Rectal smooth muscle tissue (tissue), 1 donor: ENCODE results near the gene SHKBP1.

Experiments used
- H3K27ac ChIP-seq: one replicate; pipeline ENCODE4 v1.7.0; 2013; ENCODE audit warnings: low read depth, low read length, inconsistent platforms
- H3K27me3 ChIP-seq: one replicate; pipeline ENCODE4 v1.7.0; 2013; ENCODE audit warnings: low read length; ENCODE audit not compliant: control insufficient read depth, insufficient read depth
- H3K36me3 ChIP-seq: one replicate; pipeline ENCODE4 v1.7.0; 2013; ENCODE audit warnings: low read length; ENCODE audit not compliant: control insufficient read depth, insufficient read depth
- H3K4me1 ChIP-seq: one replicate; pipeline ENCODE4 v1.7.0; 2013; ENCODE audit warnings: low read length; ENCODE audit not compliant: control insufficient read depth, insufficient read depth
- H3K4me3 ChIP-seq: one replicate; pipeline ENCODE4 v1.7.0; 2013; ENCODE audit warnings: low read length
- H3K9ac ChIP-seq: one replicate; pipeline ENCODE4 v1.7.0; 2013; ENCODE audit warnings: low read length

SHKBP1 gene

GRCh38 chr19:40580619-40581018 lies 3.9 kb downstream of the SHKBP1 start:
- Histone ChIP-seq H3K4me1 (peaks cover 3% of the 10 kb centered on the region), H3K36me3 (peaks cover 21% of the 10 kb centered on the region), H3K9ac (no peak overlapping the region), H3K4me3 (no peak overlapping the region), H3K27ac (no peak overlapping the region), H3K27me3 (no peaks in the 10 kb centered on the region)

- Histone ChIP-seq H3K27ac (no peak overlapping the region), H3K36me3 (peaks cover 23% of the 10 kb centered on the region), H3K4me3 (no peak overlapping the region)
Measured at GRCh38 chr19:40581531-40581930, 4.9 kb downstream of the SHKBP1 start.

GRCh38 chr19:40582467-40582866 lies 5.8 kb downstream of the SHKBP1 start:
- H3K36me3 ChIP-seq = peaks cover 25% of the 10 kb centered on the region
- no peak overlapping the region for H3K4me3 ChIP-seq
- H3K27ac ChIP-seq = no peak overlapping the region
- H3K9ac ChIP-seq = no peak overlapping the region
- H3K27me3 ChIP-seq = no peaks in the 10 kb centered on the region
- peaks cover under 1% of the 10 kb centered on the region for H3K4me1 ChIP-seq

More at GRCh38 chr19:40581531-40581930, 4.9 kb downstream of the SHKBP1 start:
- H3K4me1 ChIP-seq = peaks cover 3% of the 10 kb centered on the region
- no peak overlapping the region for H3K9ac ChIP-seq
- no peaks in the 10 kb centered on the region for H3K27me3 ChIP-seq

GRCh38 chr19:40583283-40583682 lies 6.6 kb downstream of the SHKBP1 start:
- Histone ChIP-seq H3K4me1 (no peaks in the 10 kb centered on the region), H3K27me3 (no peaks in the 10 kb centered on the region), H3K27ac (no peak overlapping the region), H3K4me3 (no peak overlapping the region), H3K36me3 (peaks cover 27% of the 10 kb centered on the region), H3K9ac (no peak overlapping the region)

- H3K4me1 ChIP-seq = no peaks in the 10 kb centered on the region
- no peak overlapping the region for H3K9ac ChIP-seq
- no peaks in the 10 kb centered on the region for H3K27me3 ChIP-seq
- no peak overlapping the region for H3K27ac ChIP-seq
- peaks cover 27% of the 10 kb centered on the region for H3K36me3 ChIP-seq
- no peak overlapping the region for H3K4me3 ChIP-seq
Measured at GRCh38 chr19:40584007-40584406, 7.3 kb downstream of the SHKBP1 start.

GRCh38 chr19:40585241-40585981 lies 8.7 kb downstream of the SHKBP1 start:
- Histone ChIP-seq H3K36me3 (peaks cover 21% of the 10 kb centered on the region), H3K4me3 (no peak overlapping the region), H3K27ac (no peak overlapping the region), H3K27me3 (no peaks in the 10 kb centered on the region), H3K4me1 (no peaks in the 10 kb centered on the region), H3K9ac (no peak overlapping the region)

- Histone ChIP-seq H3K4me1 (no peaks in the 10 kb centered on the region), H3K36me3 (peaks cover 18% of the 10 kb centered on the region), H3K4me3 (no peak overlapping the region), H3K9ac (no peak overlapping the region), H3K27ac (no peak overlapping the region), H3K27me3 (no peaks in the 10 kb centered on the region)
Measured at GRCh38 chr19:40585982-40586422, 9.3 kb downstream of the SHKBP1 start.

GRCh38 chr19:40586611-40587010 lies 9.9 kb downstream of the SHKBP1 start:
- Histone ChIP-seq H3K27me3 (no peaks in the 10 kb centered on the region), H3K27ac (no peak overlapping the region), H3K4me1 (no peaks in the 10 kb centered on the region), H3K36me3 (peaks cover 15% of the 10 kb centered on the region), H3K4me3 (no peak overlapping the region), H3K9ac (no peak overlapping the region)

- Histone ChIP-seq H3K27ac (no peak overlapping the region), H3K36me3 (peaks cover 9% of the 10 kb centered on the region), H3K9ac (no peak overlapping the region), H3K4me1 (no peaks in the 10 kb centered on the region), H3K27me3 (no peaks in the 10 kb centered on the region), H3K4me3 (no peak overlapping the region)
Measured at GRCh38 chr19:40588110-40588854, 11.6 kb downstream of the SHKBP1 start.

GRCh38 chr19:40588926-40589569 lies 12.4 kb downstream of the SHKBP1 start:
- Histone ChIP-seq H3K4me3 (no peak overlapping the region), H3K27me3 (no peaks in the 10 kb centered on the region), H3K4me1 (no peaks in the 10 kb centered on the region), H3K27ac (no peak overlapping the region), H3K9ac (no peak overlapping the region), H3K36me3 (peaks cover 6% of the 10 kb centered on the region)

GRCh38 chr19:40589591-40590429 lies 13.1 kb downstream of the SHKBP1 start:
- no peaks in the 10 kb centered on the region for H3K27me3 ChIP-seq
- no peak overlapping the region for H3K9ac ChIP-seq
- H3K36me3 ChIP-seq = peaks cover 6% of the 10 kb centered on the region
- no peaks in the 10 kb centered on the region for H3K4me1 ChIP-seq
- no peak overlapping the region for H3K27ac ChIP-seq
- no peak overlapping the region for H3K4me3 ChIP-seq
